WTC11 (cell line): ENCODE data around the gene EID2B. TPM values are rescaled to one million over a fixed set of nuclear protein-coding genes. Genes with fewer than 3 reads are reported as not detected.

ENCODE experiments used
- ATAC-seq: fragments of 200-7000 bp; cut with Tn5 transposase; 2 replicates; pipeline ENCODE4 v1.10.0; 2021; ENCODE audit warnings: mild to moderate bottlenecking, moderate library complexity
- CTCF ChIA-PET: fragments of 300-600 bp; sonication (Branson Sonifier 250); formaldehyde crosslinking; loops from one replicate; lab custom pipeline; 2021; ENCODE audit warnings: antibody characterized with exemption; lab: Charles Lee
- POLR2A ChIA-PET: fragments of 350-600 bp; sonication (Branson Sonifier 250); formaldehyde crosslinking; loops from one replicate; lab custom pipeline; 2021; ENCODE audit warnings: antibody characterized with exemption; lab: Charles Lee
- DNase-seq: peaks from one replicate; pipeline ENCODE4 v3.0.0; 2021; ENCODE audit warnings: low spot score
- H3K27ac Mint-ChIP-seq: 2 replicates; pipeline ENCODE4 v1.8.0; 2021; ENCODE audit warnings: mixed read lengths
- H3K27me3 Mint-ChIP-seq: 2 replicates; pipeline ENCODE4 v1.8.0; 2021; ENCODE audit warnings: low read depth, mild to moderate bottlenecking, moderate library complexity, mixed read lengths
- H3K36me3 Mint-ChIP-seq: 2 replicates; pipeline ENCODE4 v1.8.0; 2021; ENCODE audit warnings: mixed read lengths
- H3K4me1 Mint-ChIP-seq: 2 replicates; pipeline ENCODE4 v1.8.0; 2022; ENCODE audit warnings: mixed read lengths
- H3K4me3 Mint-ChIP-seq: 2 replicates; pipeline ENCODE4 v1.8.0; 2021; ENCODE audit warnings: mild to moderate bottlenecking, moderate library complexity, mixed read lengths
- H3K9me3 Mint-ChIP-seq: 2 replicates; pipeline ENCODE4 v1.8.0; 2021; ENCODE audit warnings: mixed read lengths
- ARID4B ChIP-seq: sonication (generic); formaldehyde crosslinking; IDR thresholded peaks from 2 replicates; pipeline ENCODE4 v1.8.0; 2023; ENCODE audit warnings: missing genetic modification reagents, mild to moderate bottlenecking, borderline replicate concordance
- ATF6 ChIP-seq: sonication (generic); formaldehyde crosslinking; IDR thresholded peaks from 2 replicates; pipeline ENCODE4 v1.8.1; 2023; ENCODE audit warnings: mild to moderate bottlenecking, missing genetic modification reagents
- CREB1 ChIP-seq: sonication (generic); formaldehyde crosslinking; IDR thresholded peaks from 2 replicates; pipeline ENCODE4 v1.8.0; 2023; ENCODE audit warnings: mild to moderate bottlenecking, missing genetic modification reagents
- E2F4 ChIP-seq: sonication (generic); formaldehyde crosslinking; IDR thresholded peaks from 2 replicates; pipeline ENCODE4 v1.8.1; 2022; ENCODE audit warnings: low read depth, mild to moderate bottlenecking, moderate library complexity, missing genetic modification reagents, borderline replicate concordance
- ELF4 ChIP-seq: sonication (generic); formaldehyde crosslinking; IDR thresholded peaks from 2 replicates; pipeline ENCODE4 v1.8.1; 2022; ENCODE audit warnings: low read depth, mild to moderate bottlenecking, moderate library complexity, missing genetic modification reagents
- EMX1 ChIP-seq: fragments of 250-450 bp; sonication (Bioruptor Pico); IDR thresholded peaks from 2 replicates; pipeline ENCODE4 v1.8.0; 2021; ENCODE audit warnings: mild to moderate bottlenecking
- ESRRA ChIP-seq: sonication (generic); formaldehyde crosslinking; IDR thresholded peaks from 2 replicates; pipeline ENCODE4 v1.8.1; 2022; ENCODE audit warnings: mild to moderate bottlenecking, missing genetic modification reagents, borderline replicate concordance
- ETV6 ChIP-seq: sonication (generic); formaldehyde crosslinking; IDR thresholded peaks from 2 replicates; pipeline ENCODE4 v1.8.1; 2022; ENCODE audit warnings: mild to moderate bottlenecking, missing genetic modification reagents
- FOXJ3 ChIP-seq: sonication (generic); formaldehyde crosslinking; IDR thresholded peaks from 2 replicates; pipeline ENCODE4 v1.9.0; 2021; ENCODE audit warnings: missing genetic modification reagents, mild to moderate bottlenecking, borderline replicate concordance
- GABPB1 ChIP-seq: sonication (generic); formaldehyde crosslinking; IDR thresholded peaks from 2 replicates; pipeline ENCODE4 v1.8.1; 2023; ENCODE audit warnings: mild to moderate bottlenecking, missing genetic modification reagents
- GTF2I ChIP-seq: fragments of 250-450 bp; sonication (Bioruptor Pico); conservative IDR thresholded peaks from 2 replicates; pipeline ENCODE4 v1.4.0; 2021; ENCODE audit warnings: mild to moderate bottlenecking
- HMGA2 ChIP-seq: fragments of 250-450 bp; sonication (Bioruptor Pico); IDR thresholded peaks from 2 replicates; pipeline ENCODE4 v1.4.0; 2021; ENCODE audit warnings: mild to moderate bottlenecking, moderate library complexity
- JUN ChIP-seq: sonication (generic); formaldehyde crosslinking; IDR thresholded peaks from 2 replicates; pipeline ENCODE4 v1.8.0; 2023; ENCODE audit warnings: mild to moderate bottlenecking, missing genetic modification reagents
- MAX ChIP-seq: sonication (generic); formaldehyde crosslinking; IDR thresholded peaks from 2 replicates; pipeline ENCODE4 v1.8.0; 2022; ENCODE audit warnings: mild to moderate bottlenecking, missing genetic modification reagents
- MYBL2 ChIP-seq: sonication (generic); formaldehyde crosslinking; IDR thresholded peaks from 2 replicates; pipeline ENCODE4 v1.8.1; 2023; ENCODE audit warnings: mild to moderate bottlenecking, moderate library complexity, missing genetic modification reagents
- OVOL2 ChIP-seq: fragments of 250-450 bp; sonication (Bioruptor Pico); IDR thresholded peaks from 2 replicates; pipeline ENCODE4 v1.9.0; 2021; ENCODE audit warnings: mild to moderate bottlenecking, borderline replicate concordance
- TEAD1 ChIP-seq: sonication (generic); formaldehyde crosslinking; IDR thresholded peaks from 2 replicates; pipeline ENCODE4 v1.8.0; 2022; ENCODE audit warnings: mild to moderate bottlenecking, missing genetic modification reagents
- TP53 ChIP-seq: sonication (generic); formaldehyde crosslinking; IDR thresholded peaks from 2 replicates; pipeline ENCODE4 v1.8.1; 2023; ENCODE audit warnings: mild to moderate bottlenecking, missing genetic modification reagents
- USF1 ChIP-seq: sonication (generic); formaldehyde crosslinking; IDR thresholded peaks from 2 replicates; pipeline ENCODE4 v1.8.0; 2022; ENCODE audit warnings: mild to moderate bottlenecking, missing genetic modification reagents
- ZMAT4 ChIP-seq: fragments of 250-450 bp; sonication (Bioruptor Pico); IDR thresholded peaks from 2 replicates; pipeline ENCODE4 v1.9.0; 2021; ENCODE audit warnings: mild to moderate bottlenecking
- ZNF232 ChIP-seq: sonication (generic); formaldehyde crosslinking; IDR thresholded peaks from 2 replicates; pipeline ENCODE4 v1.8.0; 2022; ENCODE audit warnings: mild to moderate bottlenecking, missing genetic modification reagents
- ZNF317 ChIP-seq: sonication (generic); formaldehyde crosslinking; IDR thresholded peaks from 2 replicates; pipeline ENCODE4 v1.8.1; 2023; ENCODE audit warnings: low read depth, mild to moderate bottlenecking, moderate library complexity, missing genetic modification reagents, borderline replicate concordance
- ZNF416 ChIP-seq: fragments of 250-450 bp; sonication (Bioruptor Pico); IDR thresholded peaks from 2 replicates; pipeline ENCODE4 v1.9.0; 2021; ENCODE audit warnings: mild to moderate bottlenecking, inconsistent platforms
- ZNF423 ChIP-seq: fragments of 250-450 bp; sonication (Bioruptor Pico); IDR thresholded peaks from 2 replicates; pipeline ENCODE4 v2.1.2; 2022; ENCODE audit warnings: mild to moderate bottlenecking, moderate library complexity
- total RNA-seq: library from RNA; stranded (reverse); gene quantifications from 3 replicates; pipeline ENCODE4 v1.2.3, GENCODE V29; 2021

EID2B gene
- total RNA-seq, 1 experiment from 2014 or later, result 3.6 TPM

- TF ChIP-seq MYBL2 (CRISPR knock-in tag) (no peak), OVOL2 (CRISPR knock-in tag) (no peak), ZNF317 (no peak), GTF2I (no peak), ZMAT4 (CRISPR knock-in tag) (no peak), CREB1 (CRISPR knock-in tag) (no peak), USF1 (CRISPR knock-in tag) (no peak), ESRRA (no peak), ELF4 (no peak), TP53 (CRISPR knock-in tag) (no peak), FOXJ3 (CRISPR knock-in tag) (no peak), ATF6 (CRISPR knock-in tag) (no peak), HMGA2 (no peak), ZNF423 (CRISPR knock-in tag) (peak; percentile 10; the same call in 1 of the 2 replicates), GABPB1 (CRISPR knock-in tag) (no peak)
Measured at GRCh38 chr19:39498798-39499642, 33.6 kb downstream of the EID2B start, which contains the start of gene DLL3 (continued).

- H3K27me3 Mint-ChIP-seq, result peaks cover 50% of the 10 kb centered on the region
- peak overlapping the region; percentile 73 for H3K4me3 Mint-ChIP-seq
- peaks cover 34% of the 10 kb centered on the region for H3K4me1 Mint-ChIP-seq
- ChIA-PET POLR2A (interaction anchor here (1.0 to 1.9 kb wide), 5 partner anchors 8 to 107 kb away, joined by 3 to 11 read pairs (median 4); partner anchors contain the start of genes MED29, PAF1, RPS16 and TIMM50), CTCF (interaction anchor here (0.6 to 3.9 kb wide), 23 partner anchors 8 to 1103 kb away, joined by 3 to 56 read pairs (median 4); partner anchors contain the start of genes DYRK1B, EID2B, LTBP4 and MED29)
- ATAC-seq, result peak; percentile 71
- H3K9me3 Mint-ChIP-seq, result no peaks in the 10 kb centered on the region
- H3K36me3 Mint-ChIP-seq, result peaks cover 7% of the 10 kb centered on the region; the same call in 1 of the 2 replicates
- peak overlapping the region; percentile 2 for H3K27ac Mint-ChIP-seq
- DNase-seq, result peak; percentile 88
- 0 out of 2 replicates have a peak, but pooled peaks have one; percentile 39 for TF ChIP-seq ARID4B
- TF ChIP-seq ZNF232 (CRISPR knock-in tag), result 0 out of 2 replicates have a peak, but pooled peaks have one; percentile 35
- peak; percentile 39; the same call in 1 of the 2 replicates for TF ChIP-seq ETV6 (CRISPR knock-in tag)
- TF ChIP-seq ZNF416 (CRISPR knock-in tag), result 0 out of 2 replicates have a peak, but pooled peaks have one; percentile 37
- peak; percentile 81 for TF ChIP-seq MAX (CRISPR knock-in tag)
- TF ChIP-seq JUN (CRISPR knock-in tag), result no peak
- TF ChIP-seq E2F4, result no peak
- peak; percentile 56; the same call in 1 of the 2 replicates for TF ChIP-seq TEAD1 (CRISPR knock-in tag)
- 0 out of 2 replicates have a peak, but pooled peaks have one; percentile 35 for TF ChIP-seq EMX1 (CRISPR knock-in tag)
Measured at GRCh38 chr19:39497996-39498797, 34.5 kb downstream of the EID2B start.
